Bronchial smooth muscle cell (primary cell): Measurements from ENCODE around the gene PACSIN2. TPM values are rescaled to one million over a fixed set of nuclear protein-coding genes. Genes with fewer than 3 reads are reported as not detected.

Experiments
- total RNA-seq: library from RNA; depleted of rRNA; stranded (reverse); fragments of >200 nt; gene quantifications from 2 replicates; pipeline ENCODE4 v1.2.1, GENCODE V29; 2014

Gene PACSIN2, protein sequence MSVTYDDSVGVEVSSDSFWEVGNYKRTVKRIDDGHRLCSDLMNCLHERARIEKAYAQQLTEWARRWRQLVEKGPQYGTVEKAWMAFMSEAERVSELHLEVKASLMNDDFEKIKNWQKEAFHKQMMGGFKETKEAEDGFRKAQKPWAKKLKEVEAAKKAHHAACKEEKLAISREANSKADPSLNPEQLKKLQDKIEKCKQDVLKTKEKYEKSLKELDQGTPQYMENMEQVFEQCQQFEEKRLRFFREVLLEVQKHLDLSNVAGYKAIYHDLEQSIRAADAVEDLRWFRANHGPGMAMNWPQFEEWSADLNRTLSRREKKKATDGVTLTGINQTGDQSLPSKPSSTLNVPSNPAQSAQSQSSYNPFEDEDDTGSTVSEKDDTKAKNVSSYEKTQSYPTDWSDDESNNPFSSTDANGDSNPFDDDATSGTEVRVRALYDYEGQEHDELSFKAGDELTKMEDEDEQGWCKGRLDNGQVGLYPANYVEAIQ
- 32.0 and 38.0 TPM in 2 replicates for total RNA-seq

DNA sequence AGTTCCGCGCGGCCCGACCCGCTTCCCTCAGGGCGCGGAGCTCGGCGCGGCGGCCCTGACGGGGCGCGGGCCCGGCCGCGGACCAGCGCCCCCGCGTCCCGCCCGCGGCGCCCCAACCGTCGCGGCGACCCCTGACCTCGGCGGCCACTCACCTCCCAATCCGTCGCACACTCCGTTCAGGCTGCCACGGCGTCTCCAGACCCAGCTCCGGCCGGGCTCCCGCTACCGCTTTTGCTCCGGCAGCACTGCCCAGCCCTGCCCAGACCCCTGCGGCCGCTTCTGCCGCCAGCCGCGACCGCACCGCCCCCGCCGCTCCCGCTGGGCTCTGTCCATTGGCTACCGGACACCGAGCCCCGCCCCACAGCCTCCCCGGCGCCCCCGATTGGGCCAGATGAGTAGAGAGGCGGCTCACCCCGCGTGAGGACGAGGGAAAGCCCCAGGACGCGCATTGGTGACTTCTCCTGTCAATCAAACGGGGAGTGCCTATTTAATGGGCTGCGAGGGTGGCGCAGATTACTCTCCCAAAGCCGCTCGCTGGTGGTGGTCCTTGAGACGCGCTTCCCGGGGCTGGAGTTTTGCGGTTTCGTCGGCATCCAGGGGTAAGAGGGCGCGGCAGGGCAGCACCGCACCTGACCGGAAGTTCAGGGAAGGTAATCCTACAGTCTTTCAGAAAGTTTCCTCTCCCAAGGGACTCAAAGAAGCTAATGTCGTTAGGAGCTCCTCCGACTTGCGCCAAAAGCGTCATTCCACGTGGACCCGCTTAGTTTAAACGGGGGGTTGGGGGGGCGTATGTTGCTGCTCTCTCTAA lies at the start of gene PACSIN2:
Gene PACSIN2 (minus strand): TSS at position 281 of the 808 bp plus-strand sequence. CDS start 103,069 bp downstream, outside the sequence.

DNA sequence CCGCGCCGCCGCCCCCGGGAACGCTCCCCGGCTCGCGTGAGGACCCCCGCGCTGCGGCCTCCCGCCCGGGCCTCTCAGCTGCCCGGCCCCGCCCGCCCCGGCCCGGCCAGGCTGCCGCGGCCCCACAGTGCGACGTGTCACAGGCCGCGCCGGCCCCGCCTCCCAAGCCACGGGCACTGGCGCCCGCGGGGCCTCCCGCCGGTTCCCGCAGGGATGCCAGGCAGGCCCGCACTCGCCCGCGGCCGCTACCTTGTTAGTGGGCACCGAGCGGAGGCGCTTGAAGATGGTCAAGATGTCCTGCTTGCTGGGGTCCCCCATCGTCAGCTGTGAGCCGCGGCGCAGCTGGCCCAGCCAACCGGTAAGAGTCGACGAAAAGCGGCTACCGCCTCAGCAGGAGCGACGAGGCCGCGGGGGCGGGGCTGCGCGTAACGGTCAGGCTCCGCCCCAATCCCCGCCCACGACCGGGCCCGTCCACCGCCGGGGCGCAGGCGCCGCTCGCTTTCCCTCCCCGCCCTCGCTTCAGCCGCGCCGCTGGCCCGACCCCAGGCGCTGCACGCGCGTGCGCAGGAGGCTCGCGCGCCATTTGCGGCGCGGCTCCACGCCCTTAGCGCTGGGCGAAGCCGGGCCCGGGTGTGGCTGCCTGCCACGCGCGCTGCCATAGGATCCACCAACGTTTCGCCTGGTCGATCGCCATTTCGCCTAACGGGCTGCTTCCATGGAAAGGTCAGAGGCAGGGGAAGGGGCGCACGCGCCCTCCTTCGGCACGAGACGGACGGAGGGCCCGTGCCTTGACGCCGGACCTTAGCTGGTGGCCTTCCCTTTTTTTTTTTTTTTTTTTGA lies 157.9 kb downstream of the PACSIN2 start, which contains the start of gene ARFGAP3:
Gene ARFGAP3 (minus strand): TSS at position 409 of the 840 bp plus-strand sequence. CDS start 91 bp downstream, at position 318.

Other genes starting within 250 kb of the PACSIN2 start
- 42.9 and 57.2 TPM in 2 replicates for gene ARFGAP3, start 157.9 kb downstream of the PACSIN2 start, total RNA-seq
- 17.7 and 23.8 TPM in 2 replicates for gene TTLL1, start 74.2 kb upstream of the PACSIN2 start, total RNA-seq
- gene BIK, start 95.6 kb upstream of the PACSIN2 start, total RNA-seq: not detected in 2 replicates
- 6.9 and 8.2 TPM in 2 replicates for gene MCAT, start 128.2 kb upstream of the PACSIN2 start, total RNA-seq
- gene TSPO, start 136.4 kb upstream of the PACSIN2 start, total RNA-seq: 101 and 271 TPM in 2 replicates
- 10.9 and 11.5 TPM in 2 replicates for gene TTLL12, start 172.0 kb upstream of the PACSIN2 start, total RNA-seq